Lung microvascular endothelial cell (primary cell): ENCODE results near the gene SPARCL1. TPM values are rescaled to one million over a fixed set of nuclear protein-coding genes. Genes with fewer than 3 reads are reported as not detected.
A peak's percentile ranks its signal among the peaks of the same experiment; 100 is the strongest.
"Not testable (repeated sequence)": the region's sequence is repeated elsewhere in the genome, so short reads cannot be mapped to it uniquely, and the experiment has no call there.

Experiments used
- DNase-seq, 2 donors: peaks; one replicate each; pipeline versions ENCODE4 v3.0.0 to v3.0.0-alpha.2; 2010; ENCODE audit warnings: low read depth in 2 of 2
- total RNA-seq: library from RNA; depleted of rRNA; stranded (reverse); fragments of >200 nt; gene quantifications from 2 replicates; pipeline ENCODE4 v1.2.1, GENCODE V29; 2014

The SPARCL1 gene
- total RNA-seq, 1 donor from 2014 or later: 4.2 TPM

DNA sequence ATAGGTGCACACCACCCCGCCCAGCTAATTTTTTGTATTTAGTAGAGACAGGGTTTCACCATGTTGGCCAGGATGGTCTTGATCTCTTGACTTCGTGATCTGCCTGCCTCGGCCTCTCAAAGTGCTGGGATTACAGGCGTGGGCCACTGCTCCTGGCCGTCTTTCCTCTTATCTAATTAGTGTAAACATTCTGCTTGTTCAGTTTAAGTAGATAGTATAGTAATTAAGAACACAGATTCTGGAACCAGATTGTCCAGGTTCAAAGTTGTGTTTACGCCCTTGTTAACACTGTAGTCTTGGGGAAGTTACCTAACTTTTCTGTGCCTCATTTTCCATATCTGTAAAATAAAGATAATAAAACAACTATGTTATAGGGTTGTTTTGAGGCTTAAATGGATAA, 82.8 kb downstream of the SPARCL1 start:
- DNase-seq: not testable (repeated sequence)

DNA sequence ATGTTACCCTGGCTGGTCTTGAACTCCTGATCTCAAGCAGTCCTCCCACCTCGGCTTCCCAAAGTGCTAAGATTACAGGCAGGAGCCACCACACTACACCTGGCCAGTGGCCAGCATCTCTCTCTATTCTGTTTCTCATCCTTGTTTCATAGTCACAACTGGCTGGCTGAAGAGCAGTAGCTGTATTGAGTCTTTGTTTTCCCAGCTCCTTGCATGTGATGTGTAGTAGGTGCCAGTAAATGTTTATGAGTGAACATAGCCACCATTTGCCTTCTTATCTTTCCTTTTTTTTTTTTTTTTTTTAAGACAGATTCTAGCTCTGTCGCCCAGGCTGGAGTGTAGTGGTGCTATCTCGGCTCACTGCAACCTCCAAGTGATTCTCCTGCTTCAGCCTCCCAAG, 83.2 kb downstream of the SPARCL1 start:
- no peak for DNase-seq

DNA sequence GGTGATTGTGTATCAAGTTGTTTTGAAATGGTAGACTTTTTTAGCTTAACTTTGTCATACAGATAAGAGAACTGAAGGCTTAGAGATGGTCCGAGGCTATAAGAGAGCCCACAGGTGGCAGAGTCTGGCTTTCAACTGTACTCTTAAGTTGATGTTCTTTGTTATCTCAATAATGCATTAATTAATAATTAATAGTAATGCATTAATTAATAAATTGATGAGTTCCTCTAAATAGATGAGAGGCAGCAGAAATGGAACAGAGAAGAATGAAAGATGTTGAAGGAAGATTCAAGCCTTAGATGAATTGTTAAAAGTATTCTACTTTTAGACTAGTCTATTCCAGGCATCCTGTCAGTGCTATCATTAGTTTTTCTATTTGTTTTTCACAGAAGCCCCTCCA, 84.4 kb downstream of the SPARCL1 start:
- DNase-seq: no peak

DNA sequence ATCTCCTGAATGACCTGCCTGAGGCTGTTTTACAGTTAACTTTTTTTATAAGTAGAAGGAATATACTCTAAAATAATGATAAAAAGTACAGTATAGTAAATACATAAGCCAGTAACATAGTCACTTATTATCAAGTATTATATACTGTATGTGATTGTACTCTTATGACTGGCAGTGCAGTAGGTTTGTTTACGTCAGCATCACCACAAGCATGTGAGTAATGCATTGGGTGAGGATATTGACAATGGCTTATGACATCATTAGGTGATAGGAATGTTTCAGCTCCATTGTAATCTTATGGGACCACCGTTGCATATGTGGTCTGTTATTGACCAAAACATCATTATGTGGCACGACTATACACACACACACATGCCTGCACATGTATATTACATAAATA, 86.3 kb downstream of the SPARCL1 start:
- DNase-seq: no peak

DNA sequence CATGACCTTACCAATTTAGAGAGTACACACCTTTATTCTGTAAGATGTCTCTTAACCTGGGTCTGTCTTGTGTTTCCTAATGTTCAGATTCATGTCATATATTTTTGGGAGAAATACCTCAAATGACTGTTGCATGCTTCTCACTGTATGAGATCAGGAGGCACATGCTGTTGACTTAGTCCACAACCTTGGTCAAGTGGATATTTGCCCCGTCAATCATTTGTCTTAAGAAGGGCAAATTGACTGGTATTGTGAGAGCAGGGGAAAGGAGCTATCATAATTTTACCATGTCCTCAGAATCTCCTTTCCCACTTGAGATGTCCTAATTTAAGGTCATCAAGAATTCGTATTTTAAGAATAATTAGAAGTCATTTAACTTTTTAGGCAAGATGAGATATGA, 95.8 kb downstream of the SPARCL1 start:
- DNase-seq: no peak

DNA sequence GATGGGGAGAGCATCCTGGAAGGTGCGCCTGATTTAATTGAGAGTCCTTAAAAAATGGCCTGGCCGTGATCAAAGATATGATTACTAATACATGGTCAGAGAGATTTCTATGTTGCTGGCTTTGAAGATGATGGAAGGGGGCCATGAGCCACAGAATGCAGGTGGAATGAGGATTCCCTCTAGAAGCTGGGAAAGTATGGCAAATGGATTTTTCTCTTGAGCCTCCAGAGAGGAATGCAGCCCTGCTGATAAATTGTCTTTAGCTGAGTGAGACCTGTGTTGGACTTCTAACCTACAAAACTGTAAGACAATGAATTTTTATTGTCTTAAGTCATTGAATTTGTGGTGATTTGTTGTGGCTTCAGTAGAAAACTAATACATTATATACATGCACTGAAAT, 99.1 kb downstream of the SPARCL1 start:
- DNase-seq: no peak

DNA sequence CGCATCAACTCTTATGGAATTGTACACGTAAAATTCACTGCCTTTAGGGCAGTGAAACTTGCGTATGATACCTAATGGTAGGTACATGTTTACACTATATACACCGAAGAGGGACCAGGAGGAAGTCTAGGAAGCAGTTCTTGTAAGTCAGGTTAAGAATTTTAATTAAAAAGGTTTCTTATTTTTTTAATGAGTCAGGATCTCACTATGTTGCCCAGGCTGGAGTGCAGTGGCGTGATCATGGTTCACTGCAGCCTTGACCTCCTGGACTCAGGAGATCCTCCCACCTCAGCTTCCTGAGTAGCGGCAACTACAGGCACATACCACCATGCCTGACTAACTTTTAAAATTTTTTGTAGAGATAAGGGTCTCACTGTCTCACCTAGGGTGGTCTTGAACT, 100.2 kb downstream of the SPARCL1 start:
- DNase-seq: no peak

DNA sequence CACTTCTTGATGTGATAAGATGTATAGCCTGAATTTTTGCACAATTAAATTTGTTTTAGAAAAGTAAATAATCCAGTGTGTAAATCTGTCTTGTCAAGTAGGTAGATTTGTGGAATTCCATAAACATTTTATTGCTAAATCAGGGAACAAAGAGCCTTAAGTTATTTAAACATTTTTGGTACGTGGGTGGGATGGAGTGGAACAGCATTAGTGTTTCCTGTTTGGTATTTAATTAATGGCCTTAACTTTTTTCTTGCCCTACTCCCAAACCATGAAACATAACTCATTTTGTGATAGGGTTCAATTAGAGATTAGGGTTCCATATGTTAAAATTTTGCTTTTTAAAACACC, 101.7 kb downstream of the SPARCL1 start:
- DNase-seq: no peak

DNA sequence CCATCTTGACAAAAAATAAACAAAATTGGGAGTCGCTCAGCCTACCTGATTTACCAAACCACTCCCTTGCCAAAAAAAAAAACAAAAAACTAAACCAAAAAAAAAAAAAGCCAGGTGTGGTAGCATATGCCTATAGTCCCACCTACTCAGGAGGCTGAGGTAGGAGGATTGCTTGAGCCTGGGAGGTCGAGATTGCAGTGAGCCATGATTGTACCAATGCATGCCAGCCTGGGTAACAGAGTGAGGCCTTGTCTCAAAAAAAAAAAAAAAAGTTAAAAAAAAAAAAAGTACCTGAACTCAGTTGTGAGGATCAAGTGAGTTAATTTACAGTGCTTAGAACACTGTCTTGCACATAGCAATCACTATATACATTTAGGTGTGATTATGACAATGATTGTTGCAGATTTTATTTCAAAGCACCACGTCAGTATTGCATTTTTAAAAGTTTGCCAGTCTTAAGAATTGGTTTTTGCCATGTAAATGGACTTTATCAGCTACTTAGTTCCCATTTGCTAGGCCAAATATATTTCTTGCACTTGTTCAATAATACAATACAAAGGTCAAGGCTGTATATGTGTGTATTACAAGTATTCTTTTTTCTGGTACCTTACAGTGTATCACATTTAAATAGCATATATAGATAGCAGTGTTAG, 102.2 kb downstream of the SPARCL1 start:
- no peak for DNase-seq

DNA sequence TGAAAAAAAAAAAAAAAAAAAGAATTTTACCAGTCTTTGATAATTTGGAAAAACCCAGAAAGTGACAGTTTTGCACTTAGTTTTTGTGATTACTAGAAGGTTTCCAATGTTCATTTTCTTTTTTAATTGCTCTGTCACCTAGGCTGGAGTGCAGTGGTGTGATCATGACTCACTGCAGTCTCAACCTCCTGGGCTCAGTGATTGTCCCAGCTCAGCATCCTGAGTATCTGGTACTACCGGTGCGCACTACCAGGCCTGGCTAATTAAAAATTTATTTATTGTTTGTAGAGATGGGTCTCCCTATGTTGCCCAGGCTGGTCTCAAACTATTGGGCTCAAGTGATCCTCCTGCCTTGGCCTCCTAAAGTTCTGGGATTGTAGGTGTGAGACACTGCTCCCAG, 103.5 kb downstream of the SPARCL1 start:
- peak in 1 of 2 donors; percentile 9 for DNase-seq

DNA sequence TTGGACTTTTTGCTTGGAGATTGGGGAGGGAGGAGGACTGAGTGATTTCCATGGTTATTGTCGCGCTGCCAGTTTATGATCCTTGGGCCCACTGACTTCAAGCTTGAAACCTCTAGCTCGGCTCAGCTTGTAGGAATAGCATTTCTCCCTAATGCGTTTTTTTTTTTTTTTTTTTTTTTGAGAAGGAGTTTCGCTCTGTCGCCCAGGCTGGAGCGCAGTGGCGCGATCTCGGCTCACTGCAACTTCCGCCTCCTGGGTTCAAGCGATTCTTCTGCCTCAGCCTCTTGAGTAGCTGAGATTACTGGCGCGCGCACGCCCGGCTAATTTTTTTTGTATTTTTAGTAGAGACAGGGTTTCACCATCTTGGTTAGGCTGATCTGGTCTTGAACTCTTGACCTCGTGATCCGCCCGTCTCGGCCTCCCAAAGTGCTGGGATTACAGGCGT, 105.1 kb downstream of the SPARCL1 start:
- not testable (repeated sequence) for DNase-seq

Other genes with a start within 250 kb of the SPARCL1 start
- gene HSD17B13, start 206.5 kb downstream of the SPARCL1 start, total RNA-seq: under 0.01 TPM in 2 replicates
- gene HSD17B11, start 138.2 kb downstream of the SPARCL1 start, total RNA-seq: 31.2 and 35.5 TPM in 2 replicates
- gene NUDT9, start 106.8 kb downstream of the SPARCL1 start, total RNA-seq: 10.9 and 14.1 TPM in 2 replicates
- not detected in 2 replicates for gene DSPP, start 79.2 kb upstream of the SPARCL1 start, total RNA-seq
- gene DMP1, start 120.9 kb upstream of the SPARCL1 start, total RNA-seq: not detected in 2 replicates